ENCODE results near the gene PHF23. TPM values are rescaled to one million over a fixed set of nuclear protein-coding genes. Genes with fewer than 3 reads are reported as not detected.
A peak's percentile ranks its signal among the peaks of the same experiment; 100 is the strongest.

PHF23 gene
- total and polyA plus RNA-seq, 9 of the 15 experiments (the other 6 are each of a cell fraction or from before 2014, with no cell fraction given): 7.4 to 87.5 (median 33.7) TPM

- peak; percentile 68 for TF ChIP-seq PKNOX1 (IDR thresholded peaks at IDR 0.05)
These were observed 7.1 kb downstream of the PHF23 start (continued) for GRCh38 chr17:7232114-7232513.

- peaks cover 7 to 25% of the 10 kb centered on the region in 2 experiments; a peak in 4 of 5 replicates for H3K4me1 ChIP-seq (replicated peaks in 1 of 2; ENCODE audit: control insufficient read depth in 2 of 2, insufficient read depth in 2 of 2, low read length in 2 of 2)
- in situ Hi-C loops (cut with MboI) (no loop called here), intact Hi-C loops (cut with micrococcal nuclease) (no loop called here)
- BruUV-seq (replicated peaks): no TSS peak
- H3K9ac ChIP-seq (ENCODE audit: insufficient read depth in 1 of 2, low read depth in 2 of 2, low read length in 2 of 2): peak overlapping the region in 1 of 2 experiments; percentile 45; a peak in 2 of 4 replicates
- H3K36me3 ChIP-seq (ENCODE audit: control insufficient read depth, insufficient read depth, low read length): peaks cover 71% of the 10 kb centered on the region; the same call in 2 of the 3 replicates
- H3K79me2 ChIP-seq (ENCODE audit: control insufficient read depth, insufficient read depth, low read length): peaks cover 44% of the 10 kb centered on the region
- no peak overlapping the region for H3K4me3 ChIP-seq
- H2AFZ ChIP-seq (ENCODE audit: low read depth, low read length): no peak overlapping the region
- POLR2A ChIA-PET: interaction anchor here (0.9 to 2.8 kb wide), 2 partner anchors 9 to 21 kb away, joined by 4 to 19 read pairs; partner anchors contain the start of genes ACADVL and DLG4
- no peaks in the 10 kb centered on the region for H3K27me3 ChIP-seq (ENCODE audit: control insufficient read depth in 2 of 2, insufficient read depth in 2 of 2, low read length in 2 of 2)
- FAIRE-seq (no peak), DNase-seq (ENCODE audit: extremely low read depth in 1 of 4, low spot score in 3 of 4) (no peak), ATAC-seq (no peak)
- H4K20me1 ChIP-seq (replicated peaks; ENCODE audit: control insufficient read depth, insufficient read depth, low read length): peaks cover 7% of the 10 kb centered on the region
- H3K9me3 ChIP-seq (replicated peaks; ENCODE audit: control insufficient read depth, insufficient read depth, low read depth, low read length): no peaks in the 10 kb centered on the region
- WGBS (ENCODE audit: insufficient coverage, low coverage, missing lambda C conversion rate): 96% methylated on average over 12 of the region's 19 CpGs
- no peak overlapping the region for H3K27ac ChIP-seq (ENCODE audit: extremely low read depth, low read depth, low read length)
- CTCF ChIA-PET (ENCODE audit: low intra/inter-chr PET ratio): no interaction called here
- no peak overlapping the region for H3K4me2 ChIP-seq (ENCODE audit: insufficient read depth, low read length)
- peaks cover 4% of the 10 kb centered on the region for H3K9me1 ChIP-seq (ENCODE audit: control insufficient read depth, insufficient read depth, low read length)
- TF ChIP-seq ELF4 (CRISPR knock-in tag; IDR thresholded peaks at IDR 0.05) (no peak), KLF16 (IDR thresholded peaks at IDR 0.05) (no peak), ZBTB2 (IDR thresholded peaks at IDR 0.05) (no peak), ZNF253 (CRISPR knock-in tag; conservative IDR thresholded peaks at IDR 0.05) (no peak), MEF2A (IDR thresholded peaks at IDR 0.05; ENCODE audit: control insufficient read depth, low read depth, low read length) (no peak), RBM25 (IDR thresholded peaks at IDR 0.05; ENCODE audit: low read depth, low read length, severe bottlenecking) (no peak), THAP7 (CRISPR knock-in tag; IDR thresholded peaks at IDR 0.05) (no peak), TEAD4 (IDR thresholded peaks at IDR 0.05; ENCODE audit: low read length) (no peak), TEAD4 (CRISPR knock-in tag; IDR thresholded peaks at IDR 0.05; ENCODE audit: borderline replicate concordance) (no peak), PHTF2 (CRISPR knock-in tag; IDR thresholded peaks at IDR 0.05) (no peak), CBFA2T3 (IDR thresholded peaks at IDR 0.05) (no peak), SMAD3 (CRISPR knock-in tag; conservative IDR thresholded peaks at IDR 0.05) (no peak), SNAPC5 (CRISPR knock-in tag; IDR thresholded peaks at IDR 0.05) (no peak), ZBED1 (IDR thresholded peaks at IDR 0.05) (no peak), POLR3A (IDR thresholded peaks at IDR 0.05; ENCODE audit: borderline replicate concordance, extremely low read depth, insufficient read depth, insufficient read length) (no peak), SREBF1 (IDR thresholded peaks at IDR 0.05; ENCODE audit: borderline replicate concordance, low read depth, low read length) (no peak), NFRKB (IDR thresholded peaks at IDR 0.05; ENCODE audit: low read depth) (no peak)
These were observed 9.8 kb downstream of the PHF23 start for GRCh38 chr17:7229504-7229903.

All from K562 (cell line).